HCT116 (cell line): ENCODE measurements around the gene C2orf68.

Experiments used
- EGR1 ChIP-seq: IDR thresholded peaks from 2 replicates; pipeline ENCODE4 v1.6.1; 2012; ENCODE audit warnings: low read depth
- EZH2 ChIP-seq: fragments of 200-600 bp; sonication (generic); IDR thresholded peaks from 2 replicates; pipeline ENCODE4 v1.6.1; 2017; ENCODE audit warnings: antibody characterized with exemption, mixed run types
- EZH2phosphoT487 ChIP-seq: fragments of 200-600 bp; IDR thresholded peaks from 2 replicates; pipeline ENCODE4 v1.6.1; 2018; ENCODE audit warnings: antibody characterized with exemption, borderline replicate concordance
- MAX ChIP-seq: IDR thresholded peaks from 2 replicates; pipeline ENCODE4 v1.6.1; 2012
- POLR2A ChIP-seq: IDR thresholded peaks from 2 replicates; pipeline ENCODE4 v1.7.0; 2011; ENCODE audit warnings: borderline replicate concordance; ENCODE audit not compliant: insufficient read depth, insufficient read length; ENCODE audit errors: extremely low read depth
- POLR2AphosphoS5 ChIP-seq: IDR thresholded peaks from 2 replicates; pipeline ENCODE4 v1.6.1; 2011; ENCODE audit warnings: mild to moderate bottlenecking, low read depth, low read length, moderate library complexity
- RAD21 ChIP-seq: IDR thresholded peaks from 2 replicates; pipeline ENCODE4 v1.6.1; 2012; ENCODE audit warnings: low read depth, mild to moderate bottlenecking
- SIN3A ChIP-seq: IDR thresholded peaks from 2 replicates; pipeline ENCODE4 v1.6.1; 2012; ENCODE audit warnings: low read depth
- YY1 ChIP-seq: IDR thresholded peaks from 2 replicates; pipeline ENCODE4 v1.6.1; 2011; ENCODE audit warnings: low read length, low read depth, moderate library complexity, mild to moderate bottlenecking; ENCODE audit not compliant: insufficient replicate concordance; ENCODE audit errors: extremely low read depth
- ZFX ChIP-seq: fragments of 450-650 bp; IDR thresholded peaks from 2 replicates; pipeline ENCODE4 v1.6.1; 2017
- ZNF274 ChIP-seq: fragments of 200-500 bp; sonication (Bioruptor generic); IDR thresholded peaks from 2 replicates; pipeline ENCODE4 v1.6.1; 2014; ENCODE audit warnings: mild to moderate bottlenecking, low read depth, low read length, inconsistent platforms
- TF ChIP-seq, protein P1 (sequence below): IDR thresholded peaks from 2 replicates; pipeline ENCODE4 v1.6.1; 2012; ENCODE audit warnings: low read depth
- TF ChIP-seq, protein P2 (sequence below), 3 experiments: fragments of 200-600 bp in 1 of 3; sonication (generic) in 1 of 3; IDR thresholded peaks in 2 of 3; conservative IDR thresholded peaks in 1 of 3; 2 replicates each; pipeline ENCODE4 v1.5.1; 2012 to 2017; ENCODE audit warnings: low read depth in 2 of 3, low read length in 2 of 3, antibody characterized with exemption in 1 of 3, borderline replicate concordance in 1 of 3, control low read depth in 1 of 3, mild to moderate bottlenecking in 1 of 3, mixed read lengths in 1 of 3, mixed run types in 1 of 3, moderate library complexity in 1 of 3; ENCODE audit not compliant: insufficient read depth in 1 of 3

- peak; percentile 34; the same call in 1 of the 2 replicates for TF ChIP-seq ZFX
- TF ChIP-seq, protein P1, sequence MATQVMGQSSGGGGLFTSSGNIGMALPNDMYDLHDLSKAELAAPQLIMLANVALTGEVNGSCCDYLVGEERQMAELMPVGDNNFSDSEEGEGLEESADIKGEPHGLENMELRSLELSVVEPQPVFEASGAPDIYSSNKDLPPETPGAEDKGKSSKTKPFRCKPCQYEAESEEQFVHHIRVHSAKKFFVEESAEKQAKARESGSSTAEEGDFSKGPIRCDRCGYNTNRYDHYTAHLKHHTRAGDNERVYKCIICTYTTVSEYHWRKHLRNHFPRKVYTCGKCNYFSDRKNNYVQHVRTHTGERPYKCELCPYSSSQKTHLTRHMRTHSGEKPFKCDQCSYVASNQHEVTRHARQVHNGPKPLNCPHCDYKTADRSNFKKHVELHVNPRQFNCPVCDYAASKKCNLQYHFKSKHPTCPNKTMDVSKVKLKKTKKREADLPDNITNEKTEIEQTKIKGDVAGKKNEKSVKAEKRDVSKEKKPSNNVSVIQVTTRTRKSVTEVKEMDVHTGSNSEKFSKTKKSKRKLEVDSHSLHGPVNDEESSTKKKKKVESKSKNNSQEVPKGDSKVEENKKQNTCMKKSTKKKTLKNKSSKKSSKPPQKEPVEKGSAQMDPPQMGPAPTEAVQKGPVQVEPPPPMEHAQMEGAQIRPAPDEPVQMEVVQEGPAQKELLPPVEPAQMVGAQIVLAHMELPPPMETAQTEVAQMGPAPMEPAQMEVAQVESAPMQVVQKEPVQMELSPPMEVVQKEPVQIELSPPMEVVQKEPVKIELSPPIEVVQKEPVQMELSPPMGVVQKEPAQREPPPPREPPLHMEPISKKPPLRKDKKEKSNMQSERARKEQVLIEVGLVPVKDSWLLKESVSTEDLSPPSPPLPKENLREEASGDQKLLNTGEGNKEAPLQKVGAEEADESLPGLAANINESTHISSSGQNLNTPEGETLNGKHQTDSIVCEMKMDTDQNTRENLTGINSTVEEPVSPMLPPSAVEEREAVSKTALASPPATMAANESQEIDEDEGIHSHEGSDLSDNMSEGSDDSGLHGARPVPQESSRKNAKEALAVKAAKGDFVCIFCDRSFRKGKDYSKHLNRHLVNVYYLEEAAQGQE: no peak
- TF ChIP-seq, protein P2, sequence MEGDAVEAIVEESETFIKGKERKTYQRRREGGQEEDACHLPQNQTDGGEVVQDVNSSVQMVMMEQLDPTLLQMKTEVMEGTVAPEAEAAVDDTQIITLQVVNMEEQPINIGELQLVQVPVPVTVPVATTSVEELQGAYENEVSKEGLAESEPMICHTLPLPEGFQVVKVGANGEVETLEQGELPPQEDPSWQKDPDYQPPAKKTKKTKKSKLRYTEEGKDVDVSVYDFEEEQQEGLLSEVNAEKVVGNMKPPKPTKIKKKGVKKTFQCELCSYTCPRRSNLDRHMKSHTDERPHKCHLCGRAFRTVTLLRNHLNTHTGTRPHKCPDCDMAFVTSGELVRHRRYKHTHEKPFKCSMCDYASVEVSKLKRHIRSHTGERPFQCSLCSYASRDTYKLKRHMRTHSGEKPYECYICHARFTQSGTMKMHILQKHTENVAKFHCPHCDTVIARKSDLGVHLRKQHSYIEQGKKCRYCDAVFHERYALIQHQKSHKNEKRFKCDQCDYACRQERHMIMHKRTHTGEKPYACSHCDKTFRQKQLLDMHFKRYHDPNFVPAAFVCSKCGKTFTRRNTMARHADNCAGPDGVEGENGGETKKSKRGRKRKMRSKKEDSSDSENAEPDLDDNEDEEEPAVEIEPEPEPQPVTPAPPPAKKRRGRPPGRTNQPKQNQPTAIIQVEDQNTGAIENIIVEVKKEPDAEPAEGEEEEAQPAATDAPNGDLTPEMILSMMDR (IDR thresholded peaks at IDR 0.05 in 2 of 3, conservative IDR thresholded peaks at IDR 0.05 in 1 of 3; ENCODE audit: borderline replicate concordance in 1 of 3, insufficient read depth in 1 of 3, low read depth in 2 of 3, low read length in 2 of 3): no peak
- no peak for TF ChIP-seq EZH2
- TF ChIP-seq MAX: no peak
- no peak for TF ChIP-seq EZH2phosphoT487
- no peak for TF ChIP-seq SIN3A
- peak; percentile 88 for TF ChIP-seq YY1
- TF ChIP-seq POLR2AphosphoS5: peak; percentile 87
- TF ChIP-seq POLR2A: peak; percentile 81
- TF ChIP-seq RAD21: no peak
- no peak for TF ChIP-seq EGR1
- no peak for TF ChIP-seq ZNF274
Observed at GRCh38 chr2:85595301-85596025, 16.4 kb downstream of the C2orf68 start, which contains the start of gene RNF181.
